CD4-positive, alpha-beta T cell (primary cell): ENCODE results near the gene KCNH4. TPM values are rescaled to one million over a fixed set of nuclear protein-coding genes. Genes with fewer than 3 reads are reported as not detected.

ENCODE experiments used
- ATAC-seq: fragments of 200-7000 bp; cut with Tn5 transposase; one replicate; pipeline ENCODE4 v1.10.0; 2022; ENCODE audit warnings: mild to moderate bottlenecking; ENCODE audit not compliant: poor library complexity
- CTCF ChIA-PET: fragments of 350-600 bp; sonication (Branson Sonifier 250); formaldehyde crosslinking; loops from one replicate; lab custom pipeline; 2021; ENCODE audit warnings: antibody characterized with exemption, inconsistent platforms; lab: Charles Lee
- POLR2A ChIA-PET: fragments of 350-600 bp; sonication (Branson Sonifier 250); formaldehyde crosslinking; loops from one replicate; lab custom pipeline; 2021; ENCODE audit warnings: antibody characterized with exemption, inconsistent platforms; lab: Charles Lee
- DNase-seq, 14 experiments: peaks; one replicate each; pipeline ENCODE4 v3.0.0-alpha.2; 2013 to 2020; ENCODE audit warnings: mixed read lengths in 2 of 14
- H3K27ac ChIP-seq, 2 donors: one replicate each; pipeline versions ENCODE4 v1.5.1 to v1.7.0; 2013; ENCODE audit warnings: low read length in 2 of 2, low read depth in 1 of 2, mild to moderate bottlenecking in 1 of 2
- H3K27me3 ChIP-seq, 2 experiments: 1 replicate in 1 of 2; 2 replicates in 1 of 2; pipeline versions ENCODE4 v1.6.1 to v1.7.0; 2013; ENCODE audit warnings: low read length in 2 of 2, control low read depth in 1 of 2, mild to moderate bottlenecking in 1 of 2, moderate library complexity in 1 of 2; ENCODE audit not compliant: insufficient read depth in 2 of 2, control insufficient read depth in 1 of 2
- H3K36me3 ChIP-seq: one replicate; pipeline ENCODE4 v1.6.1; 2013; ENCODE audit warnings: low read length, control low read depth; ENCODE audit not compliant: insufficient read depth
- H3K4me1 ChIP-seq: one replicate; pipeline ENCODE4 v1.6.1; 2013; ENCODE audit warnings: low read length, control low read depth; ENCODE audit not compliant: insufficient read depth
- H3K4me3 ChIP-seq: one replicate; pipeline ENCODE4 v1.5.1; 2013; ENCODE audit warnings: mild to moderate bottlenecking, low read length, moderate library complexity
- H3K9me3 ChIP-seq, 2 experiments: 1 replicate in 1 of 2; 2 replicates in 1 of 2; pipeline versions ENCODE4 v1.6.1 to v1.7.0; 2013; ENCODE audit warnings: low read length in 2 of 2, mild to moderate bottlenecking in 2 of 2, control low read depth in 1 of 2, moderate library complexity in 1 of 2; ENCODE audit not compliant: control insufficient read depth in 1 of 2, insufficient read depth in 1 of 2
- H3K27ac Mint-ChIP-seq: one replicate; pipeline ENCODE4 v1.8.0; 2020; ENCODE audit warnings: mixed read lengths
- H3K27me3 Mint-ChIP-seq: one replicate; pipeline ENCODE4 v1.8.0; 2021; ENCODE audit warnings: mixed read lengths
- H3K36me3 Mint-ChIP-seq: one replicate; pipeline ENCODE4 v1.8.0; 2021; ENCODE audit warnings: low read depth, mixed read lengths
- H3K4me1 Mint-ChIP-seq: one replicate; pipeline ENCODE4 v1.8.0; 2021; ENCODE audit warnings: low read depth, mixed read lengths
- H3K4me3 Mint-ChIP-seq: one replicate; pipeline ENCODE4 v1.8.0; 2020; ENCODE audit warnings: mild to moderate bottlenecking, mixed read lengths
- H3K9me3 Mint-ChIP-seq: one replicate; pipeline ENCODE4 v1.8.0; 2020; ENCODE audit warnings: mixed read lengths
- intact Hi-C, 2 experiments: fragments of 100-400 bp; cut with DNase I in 1 of 2; cut with micrococcal nuclease in 1 of 2; formaldehyde crosslinking; loops; one replicate each; pipeline versions ENCODE4 v1.15.1 to v1.9.0; 2023 to 2025; cut with DNase I, micrococcal nuclease
- total RNA-seq, 174 experiments: library from RNA in 2 of 174; stranded (reverse) in 2 of 174; gene quantifications; one replicate each; pipeline ENCODE4 v1.2.3 and lab custom pipeline; 2021 to 2026
- TF ChIP-seq, protein P1 (sequence below): fragments of 200-600 bp; IDR thresholded peaks from one replicate; pipeline ENCODE4 v1.8.0; 2022; ENCODE audit warnings: antibody characterized with exemption, mild to moderate bottlenecking

The KCNH4 gene
- total RNA-seq, 2 experiments from 2014 or later: 0.17 to 0.25 TPM

DNA sequence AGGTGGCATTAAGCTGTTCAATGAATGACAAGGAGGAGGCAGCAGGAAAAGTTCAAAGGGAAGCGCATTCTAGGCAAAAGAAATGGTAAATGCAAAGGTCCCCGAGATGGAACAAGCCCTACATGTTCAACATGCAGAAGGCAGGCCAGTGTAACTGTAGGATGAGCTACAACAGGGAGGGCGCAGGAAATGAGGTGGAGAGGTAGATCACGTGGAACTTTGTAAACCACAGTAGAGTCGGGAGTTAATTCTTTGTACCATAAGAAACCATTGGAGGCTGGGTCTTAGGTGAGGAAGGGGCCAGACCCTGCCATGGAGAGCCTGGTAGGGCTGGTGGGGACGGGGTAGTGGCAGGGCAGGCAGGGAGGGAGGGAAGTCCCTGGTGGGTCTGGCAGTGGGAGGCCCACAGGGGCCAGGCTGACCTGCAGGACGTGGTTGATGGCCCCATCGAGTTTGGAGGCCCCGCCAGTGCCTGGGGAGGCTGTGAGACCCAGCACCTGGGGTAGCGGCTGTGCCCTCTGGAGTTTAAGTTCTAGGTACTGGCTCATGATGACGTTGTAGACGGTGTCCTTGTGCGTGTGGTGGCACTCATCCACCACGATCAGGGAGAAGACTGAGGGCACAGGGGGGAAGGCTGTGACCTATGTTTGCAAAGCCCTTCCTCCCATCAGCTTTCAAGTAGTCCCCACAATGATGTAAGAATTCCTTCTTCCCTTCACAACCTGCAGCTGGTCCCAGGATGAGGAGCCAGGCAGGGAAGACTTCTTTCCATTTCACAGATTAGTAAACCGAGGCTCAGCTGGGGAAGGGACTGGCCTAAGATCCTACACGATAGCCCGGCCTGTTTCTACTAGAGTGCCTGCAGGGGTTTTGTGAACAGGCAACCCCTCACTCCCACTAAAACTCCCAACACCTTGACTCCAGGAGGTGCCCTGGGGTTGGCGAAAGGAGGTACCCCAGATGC, 70.4 kb downstream of the KCNH4 start:
- H3K27me3 ChIP-seq: no peaks in the 10 kb centered on the region
- no peak overlapping the region for H3K4me3 ChIP-seq
- no peak for ATAC-seq
- peaks cover 53% of the 10 kb centered on the region for H3K4me1 ChIP-seq
- Mint-ChIP-seq H3K4me3 (peak overlapping the region; percentile 72), H3K4me1 (peaks cover 47% of the 10 kb centered on the region), H3K27me3 (no peaks in the 10 kb centered on the region), H3K36me3 (peaks cover 12% of the 10 kb centered on the region), H3K9me3 (no peaks in the 10 kb centered on the region), H3K27ac (peak overlapping the region; percentile 87)
- H3K36me3 ChIP-seq: peaks cover 30% of the 10 kb centered on the region
- CTCF ChIA-PET: interaction anchor here (1.1 to 1.8 kb wide), 3 partner anchors 9 to 91 kb away, joined by 3 to 6 read pairs (median 3); partner anchors contain the start of gene NKIRAS2
- H3K9me3 ChIP-seq: no peaks in the 10 kb centered on the region
- POLR2A ChIA-PET: interaction anchor here (0.6 to 4.4 kb wide), 4 partner anchors 10 to 570 kb away, joined by 3 to 43 read pairs (median 14); partner anchors contain the start of genes CNP, DNAJC7 and KAT2A
- DNase-seq: peak in 1 of 14 experiments; percentile 29
- TF ChIP-seq, protein P1, sequence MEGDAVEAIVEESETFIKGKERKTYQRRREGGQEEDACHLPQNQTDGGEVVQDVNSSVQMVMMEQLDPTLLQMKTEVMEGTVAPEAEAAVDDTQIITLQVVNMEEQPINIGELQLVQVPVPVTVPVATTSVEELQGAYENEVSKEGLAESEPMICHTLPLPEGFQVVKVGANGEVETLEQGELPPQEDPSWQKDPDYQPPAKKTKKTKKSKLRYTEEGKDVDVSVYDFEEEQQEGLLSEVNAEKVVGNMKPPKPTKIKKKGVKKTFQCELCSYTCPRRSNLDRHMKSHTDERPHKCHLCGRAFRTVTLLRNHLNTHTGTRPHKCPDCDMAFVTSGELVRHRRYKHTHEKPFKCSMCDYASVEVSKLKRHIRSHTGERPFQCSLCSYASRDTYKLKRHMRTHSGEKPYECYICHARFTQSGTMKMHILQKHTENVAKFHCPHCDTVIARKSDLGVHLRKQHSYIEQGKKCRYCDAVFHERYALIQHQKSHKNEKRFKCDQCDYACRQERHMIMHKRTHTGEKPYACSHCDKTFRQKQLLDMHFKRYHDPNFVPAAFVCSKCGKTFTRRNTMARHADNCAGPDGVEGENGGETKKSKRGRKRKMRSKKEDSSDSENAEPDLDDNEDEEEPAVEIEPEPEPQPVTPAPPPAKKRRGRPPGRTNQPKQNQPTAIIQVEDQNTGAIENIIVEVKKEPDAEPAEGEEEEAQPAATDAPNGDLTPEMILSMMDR: no peak
- intact Hi-C loops: loop anchor here in 1 of 2 experiments (5.0 kb wide), 1 partner anchor 188 kb away; no protein-coding TSS in a partner anchor
- no peak overlapping the region for H3K27ac ChIP-seq

DNA sequence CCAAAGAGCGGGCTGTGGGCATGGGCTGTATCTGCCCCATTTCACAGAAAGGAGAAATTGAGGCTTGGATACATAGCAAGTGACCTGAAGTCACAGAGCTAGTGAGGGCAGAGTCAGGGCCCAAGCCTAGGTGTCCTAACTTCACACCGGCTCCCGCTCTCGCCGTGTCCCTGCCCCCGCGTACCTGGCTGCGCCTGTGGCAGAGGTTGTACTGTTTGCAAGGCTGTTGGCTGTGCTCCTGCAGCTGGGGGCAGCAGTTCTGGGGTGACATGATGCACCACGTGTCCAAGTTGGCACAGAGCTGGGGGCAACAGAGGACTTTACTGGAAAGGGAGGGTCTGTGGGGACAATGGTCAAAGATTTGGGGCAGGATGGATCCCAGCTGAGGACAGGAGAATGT, 71.9 kb downstream of the KCNH4 start:
- Histone ChIP-seq H3K27me3 (no peaks in the 10 kb centered on the region), H3K4me3 (no peak overlapping the region), H3K36me3 (peaks cover 39% of the 10 kb centered on the region), H3K27ac (no peak overlapping the region), H3K4me1 (peaks cover 53% of the 10 kb centered on the region), H3K9me3 (no peaks in the 10 kb centered on the region)
- Mint-ChIP-seq H3K4me3 (peak overlapping the region; percentile 51), H3K27ac (no peak overlapping the region), H3K4me1 (peaks cover 40% of the 10 kb centered on the region), H3K27me3 (no peaks in the 10 kb centered on the region), H3K36me3 (peaks cover 11% of the 10 kb centered on the region), H3K9me3 (no peaks in the 10 kb centered on the region)
- ChIA-PET POLR2A (interaction anchor here (1.2 kb wide), 1 partner anchor 143 kb away, joined by 4 read pairs; the partner anchor contains the start of gene CNP), CTCF (interaction anchor here (1.8 kb wide), 1 partner anchor 89 kb away, joined by 6 read pairs; the partner anchor contains the start of gene NKIRAS2)
- intact Hi-C loops: no loop called here
- DNase-seq: peak in 1 of 14 experiments; percentile 9
- no peak for ATAC-seq
- TF ChIP-seq, protein P1: no peak

DNA sequence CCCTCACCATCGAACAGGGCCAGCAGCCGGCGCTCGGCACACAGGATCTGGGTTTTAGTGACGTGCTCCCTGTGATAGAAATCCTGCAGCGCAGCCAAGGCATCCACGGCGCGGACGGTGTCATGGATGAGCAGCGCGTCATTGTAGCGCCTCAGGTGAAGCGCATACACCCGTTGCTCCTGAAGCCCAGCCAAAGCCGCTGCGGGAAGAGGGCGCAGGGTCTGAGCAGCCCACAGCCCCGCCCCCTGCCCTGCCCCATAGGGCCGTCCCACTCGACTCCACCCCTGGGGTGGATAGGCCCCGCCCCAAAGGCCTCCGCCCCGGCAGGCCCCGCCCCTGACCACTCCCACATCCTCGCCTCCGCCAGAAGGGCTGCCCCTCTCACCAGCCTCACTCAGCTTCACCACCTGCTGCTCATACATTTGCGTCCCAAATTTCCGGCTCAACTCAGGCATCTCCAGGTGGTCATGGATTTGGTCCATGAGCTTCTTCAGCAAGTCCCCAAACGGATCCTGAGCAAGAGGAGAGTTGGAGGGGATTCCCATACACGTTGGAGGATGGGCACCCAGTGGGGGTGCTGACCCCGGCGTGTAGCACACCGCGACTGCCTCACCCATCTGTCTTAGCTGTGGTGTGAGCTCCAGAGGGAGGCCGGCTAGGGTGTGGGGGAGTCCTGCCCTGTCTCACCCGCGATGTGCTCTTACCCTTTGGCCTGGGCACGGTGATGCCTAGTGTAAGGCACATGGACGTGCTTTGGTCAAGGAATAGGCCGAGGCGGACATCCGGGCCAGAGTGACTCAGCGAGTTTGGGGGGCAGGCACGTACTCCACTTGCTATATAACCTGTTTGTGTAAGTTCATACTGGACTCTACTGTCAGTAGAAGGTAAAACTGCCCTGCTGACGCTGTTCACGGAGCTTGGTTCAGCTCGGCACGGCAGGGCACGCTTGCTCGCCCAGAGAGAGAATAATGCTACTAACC, 73.1 kb downstream of the KCNH4 start:
- intact Hi-C loops: no loop called here
- ATAC-seq (peak; percentile 85), DNase-seq (peak; percentile 88 to 96 (median 91))
- H3K36me3 Mint-ChIP-seq: peaks cover 10% of the 10 kb centered on the region
- no peaks in the 10 kb centered on the region for H3K9me3 Mint-ChIP-seq
- peak overlapping the region; percentile 30 for H3K4me3 ChIP-seq
- H3K4me3 Mint-ChIP-seq: peak overlapping the region; percentile 83
- no peaks in the 10 kb centered on the region for H3K9me3 ChIP-seq
- no peaks in the 10 kb centered on the region for H3K27me3 Mint-ChIP-seq
- H3K36me3 ChIP-seq: peaks cover 45% of the 10 kb centered on the region
- peak overlapping the region; percentile 81 for H3K27ac Mint-ChIP-seq
- TF ChIP-seq, protein P1: no peak
- CTCF ChIA-PET: no interaction called here
- H3K27ac ChIP-seq: no peak overlapping the region
- POLR2A ChIA-PET: interaction anchor here (0.7 kb wide), 1 partner anchor 177 kb away, joined by 3 read pairs; the partner anchor contains the start of gene ODAD4
- H3K4me1 ChIP-seq: peaks cover 45% of the 10 kb centered on the region
- no peaks in the 10 kb centered on the region for H3K27me3 ChIP-seq
- peaks cover 40% of the 10 kb centered on the region for H3K4me1 Mint-ChIP-seq
